Measurements from ENCODE around the gene DNLZ. TPM values are rescaled to one million over a fixed set of nuclear protein-coding genes. Genes with fewer than 3 reads are reported as not detected.
"Not testable (repeated sequence)": the region's sequence is repeated elsewhere in the genome, so short reads cannot be mapped to it uniquely, and the experiment has no call there.

The DNLZ gene
- polyA plus RNA-seq, 1 of the 3 experiments (the other 2 are of a cell fraction) = 40.6 TPM

GRCh38 chr9:136322756-136323330, 40.7 kb downstream of the DNLZ start:
- POLR2A ChIA-PET = no interaction called here

GRCh38 chr9:136321561-136321960, 42.0 kb downstream of the DNLZ start:
- Histone ChIP-seq H2AFZ (ENCODE audit: low read depth) (no peak overlapping the region), H3K27me3 (ENCODE audit: insufficient read depth) (no peaks in the 10 kb centered on the region), H3K9me2 (no peaks in the 10 kb centered on the region), H3K9me3 (no peaks in the 10 kb centered on the region), H3K4me3 (ENCODE audit: low read depth in 2 of 2, low read length in 1 of 2) (no peak overlapping the region), H3F3A (replicated peaks; ENCODE audit: insufficient read depth) (no peaks in the 10 kb centered on the region), H4K20me1 (ENCODE audit: insufficient read depth) (no peaks in the 10 kb centered on the region), H3K36me3 (replicated peaks in 1 of 2; ENCODE audit: control insufficient read depth in 1 of 2, insufficient read depth in 2 of 2, low read length in 1 of 2) (no peaks in the 10 kb centered on the region), H3K79me2 (ENCODE audit: insufficient read depth) (no peaks in the 10 kb centered on the region), H3K9ac (no peak overlapping the region), H3K4me1 (ENCODE audit: control insufficient read depth in 1 of 2, insufficient read depth in 2 of 2, low read depth in 1 of 2, low read length in 1 of 2) (peaks cover 10 to 29% of the 10 kb centered on the region in 2 experiments), H3K27ac (ENCODE audit: low read depth in 2 of 2, low read length in 1 of 2) (no peak overlapping the region), H3K4me2 (no peak overlapping the region)
- ChIA-PET CTCF (interaction anchor here (0.6 to 7.0 kb wide), 3 partner anchors 8 to 482 kb away, joined by 3 to 91 read pairs (median 3); no protein-coding TSS in a partner anchor), POLR2A (no interaction called here)
- 83% methylated on average over 17 of the region's 19 CpGs for WGBS (ENCODE audit: low lambda C conversion rate)
- no peak for TF ChIP-seq FOXM1 (IDR thresholded peaks at IDR 0.05; ENCODE audit: low read depth)
- no peak for TF ChIP-seq CTCF (IDR thresholded peaks at IDR 0.05)
- no peak for TF ChIP-seq EP300 (IDR thresholded peaks at IDR 0.05; ENCODE audit: borderline replicate concordance in 1 of 2, low read depth in 1 of 2, low read length in 1 of 2)
- TF ChIP-seq FOXJ3 (CRISPR knock-in tag; IDR thresholded peaks at IDR 0.05) = no peak
- TF ChIP-seq ELF1 (IDR thresholded peaks at IDR 0.05) = no peak
- no peak for DNase-seq

More at GRCh38 chr9:136322756-136323330, 40.7 kb downstream of the DNLZ start:
- CTCF ChIA-PET = interaction anchor here (0.8 to 8.1 kb wide), 6 partner anchors 10 to 98 kb away, joined by 3 to 91 read pairs (median 6); partner anchors contain the start of gene DNLZ
- no peak overlapping the region for H3K4me2 ChIP-seq
- 91% methylated on average over 21 of the region's 23 CpGs for WGBS (ENCODE audit: low lambda C conversion rate)
- peaks cover 3% of the 10 kb centered on the region for H3F3A ChIP-seq (replicated peaks; ENCODE audit: insufficient read depth)
- H3K9me3 ChIP-seq = no peaks in the 10 kb centered on the region
- H3K27ac ChIP-seq (ENCODE audit: low read depth in 2 of 2, low read length in 1 of 2) = no peak overlapping the region
- H2AFZ ChIP-seq (ENCODE audit: low read depth) = no peak overlapping the region
- no peaks in the 10 kb centered on the region for H3K36me3 ChIP-seq (replicated peaks in 1 of 2; ENCODE audit: control insufficient read depth in 1 of 2, insufficient read depth in 2 of 2, low read length in 1 of 2)
- H3K27me3 ChIP-seq (ENCODE audit: insufficient read depth) = no peaks in the 10 kb centered on the region
- TF ChIP-seq USF1 (IDR thresholded peaks at IDR 0.05; ENCODE audit: borderline replicate concordance, low read depth) = no peak
- TF ChIP-seq EP300 (IDR thresholded peaks at IDR 0.05; ENCODE audit: borderline replicate concordance in 1 of 2, low read depth in 1 of 2, low read length in 1 of 2) = no peak
- TF ChIP-seq YY1 (IDR thresholded peaks at IDR 0.05; ENCODE audit: low read depth) = no peak
- TF ChIP-seq TEAD4 (IDR thresholded peaks at IDR 0.05; ENCODE audit: borderline replicate concordance, insufficient read depth) = no peak
- no peak for TF ChIP-seq GABPA (IDR thresholded peaks at IDR 0.05; ENCODE audit: low read depth)
- TF ChIP-seq FOXJ3 (CRISPR knock-in tag; IDR thresholded peaks at IDR 0.05) = no peak
- no peak for TF ChIP-seq ELF1 (IDR thresholded peaks at IDR 0.05)
- TF ChIP-seq MAX (IDR thresholded peaks at IDR 0.05; ENCODE audit: low read depth) = no peak
- peaks cover 15 to 35% of the 10 kb centered on the region in 2 experiments for H3K4me1 ChIP-seq (ENCODE audit: control insufficient read depth in 1 of 2, insufficient read depth in 2 of 2, low read depth in 1 of 2, low read length in 1 of 2)
- no peaks in the 10 kb centered on the region for H3K79me2 ChIP-seq (ENCODE audit: insufficient read depth)
- no peak for DNase-seq
- H4K20me1 ChIP-seq (ENCODE audit: insufficient read depth) = no peaks in the 10 kb centered on the region
- H3K4me3 ChIP-seq (ENCODE audit: low read depth in 2 of 2, low read length in 1 of 2) = no peak overlapping the region
- no peaks in the 10 kb centered on the region for H3K9me2 ChIP-seq
- no peak overlapping the region for H3K9ac ChIP-seq

- H3K4me3 ChIP-seq (ENCODE audit: low read depth in 2 of 2, low read length in 1 of 2); H3K9me3 ChIP-seq; H3K36me3 ChIP-seq (replicated peaks in 1 of 2; ENCODE audit: control insufficient read depth in 1 of 2, insufficient read depth in 2 of 2, low read length in 1 of 2); H3K9ac ChIP-seq; H3K27me3 ChIP-seq (ENCODE audit: insufficient read depth); H3F3A ChIP-seq (replicated peaks; ENCODE audit: insufficient read depth); H2AFZ ChIP-seq (ENCODE audit: low read depth); DNase-seq; POLR2A ChIA-PET; H3K27ac ChIP-seq (ENCODE audit: low read depth in 2 of 2, low read length in 1 of 2); H3K4me2 ChIP-seq; H3K79me2 ChIP-seq (ENCODE audit: insufficient read depth); H3K9me2 ChIP-seq; H4K20me1 ChIP-seq (ENCODE audit: insufficient read depth): not testable (repeated sequence)
- peaks cover 4 to 23% of the 10 kb centered on the region in 2 experiments; a peak in 2 of 4 replicates for H3K4me1 ChIP-seq (ENCODE audit: control insufficient read depth in 1 of 2, insufficient read depth in 2 of 2, low read depth in 1 of 2, low read length in 1 of 2)
- CTCF ChIA-PET = interaction anchor here (7.0 kb wide), 1 partner anchor 8 kb away, joined by 91 read pairs; no protein-coding TSS in a partner anchor
Measured at GRCh38 chr9:136320972-136321371, 42.6 kb downstream of the DNLZ start.

- H3K79me2 ChIP-seq (ENCODE audit: insufficient read depth); H4K20me1 ChIP-seq (ENCODE audit: insufficient read depth); H3F3A ChIP-seq (replicated peaks; ENCODE audit: insufficient read depth); H3K9ac ChIP-seq; H3K36me3 ChIP-seq (replicated peaks in 1 of 2; ENCODE audit: control insufficient read depth in 1 of 2, insufficient read depth in 2 of 2, low read length in 1 of 2); H3K9me3 ChIP-seq; H3K27me3 ChIP-seq (ENCODE audit: insufficient read depth); H2AFZ ChIP-seq (ENCODE audit: low read depth); H3K27ac ChIP-seq (ENCODE audit: low read depth in 2 of 2, low read length in 1 of 2); H3K9me2 ChIP-seq; POLR2A ChIA-PET; H3K4me3 ChIP-seq (ENCODE audit: low read depth in 2 of 2, low read length in 1 of 2); H3K4me2 ChIP-seq; DNase-seq: not testable (repeated sequence)
- H3K4me1 ChIP-seq (ENCODE audit: control insufficient read depth in 1 of 2, insufficient read depth in 2 of 2, low read depth in 1 of 2, low read length in 1 of 2) = peaks cover 0 to 13% of the 10 kb centered on the region in 2 experiments; a peak in 1 of 4 replicates
- CTCF ChIA-PET = interaction anchor here (1.0 to 7.0 kb wide), 5 partner anchors 7 to 52 kb away, joined by 3 to 91 read pairs (median 7); no protein-coding TSS in a partner anchor
- 62% methylated on average over 3 of the region's 3 CpGs for WGBS (ENCODE audit: low lambda C conversion rate)
Measured at GRCh38 chr9:136319955-136320354, 43.6 kb downstream of the DNLZ start.

Data from SK-N-SH (cell line).